ENCODE data around the gene TRAPPC2L. TPM values are rescaled to one million over a fixed set of nuclear protein-coding genes. Genes with fewer than 3 reads are reported as not detected.

Gene TRAPPC2L
- total RNA-seq, 5 donors from 2014 or later (not counting 1 experiment from before 2014, with no cell fraction given), result 45.6 to 61.1 (median 57.5) TPM

GRCh38 chr16:88855176-88855575 lies 1.8 kb upstream of the TRAPPC2L start:
- CTCF ChIA-PET, result no interaction called here

GRCh38 chr16:88855736-88856121 lies 1.2 kb upstream of the TRAPPC2L start:
- POLR2A ChIA-PET, result no interaction called here
- ATAC-seq (replicated peaks in 1 of 4) (no peak), DNase-seq (peak in 1 of 35 experiments; percentile 23)
- Histone ChIP-seq H3K27me3 (replicated peaks in 1 of 2; ENCODE audit: control insufficient read depth in 2 of 2, extremely low read depth in 1 of 2, insufficient read depth in 2 of 2, low read length in 1 of 2) (no peaks in the 10 kb centered on the region), H3K27ac (ENCODE audit: low read length) (peak overlapping the region; percentile 47), H3K9me3 (no peaks in the 10 kb centered on the region), H3K4me1 (ENCODE audit: control insufficient read depth in 1 of 2, extremely low read depth in 1 of 2, insufficient read depth in 2 of 2, low read length in 2 of 2) (peaks cover 12 to 38% of the 10 kb centered on the region in 2 experiments), H3K4me3 (ENCODE audit: control insufficient read depth in 1 of 2, extremely low read depth in 1 of 2, low read length in 1 of 2) (no peak overlapping the region), H3K36me3 (ENCODE audit: control insufficient read depth in 2 of 2, extremely low read depth in 1 of 2, insufficient read depth in 1 of 2, low read length in 1 of 2) (peaks cover 0 to 23% of the 10 kb centered on the region in 2 donors)
- Mint-ChIP-seq H3K4me3 (peak overlapping the region; percentile 71 to 97 (median 76)), H3K36me3 (peaks cover 4% of the 10 kb centered on the region), H3K27me3 (no peaks in the 10 kb centered on the region), H3K27ac (peak overlapping the region; percentile 66 to 67), H3K4me1 (peaks cover 36 to 39% (median 38%) of the 10 kb centered on the region in 3 donors), H3K9me3 (no peaks in the 10 kb centered on the region)
- WGBS (ENCODE audit: insufficient coverage), result 96% methylated on average over 13 of the region's 13 CpGs
- CTCF ChIA-PET, result no interaction called here

More at GRCh38 chr16:88855176-88855575, 1.8 kb upstream of the TRAPPC2L start:
- Mint-ChIP-seq H3K4me1 (peaks cover 36 to 39% (median 38%) of the 10 kb centered on the region in 3 donors), H3K4me3 (peak overlapping the region; percentile 56 to 97 (median 81)), H3K27ac (peak overlapping the region; percentile 66 to 82), H3K27me3 (no peaks in the 10 kb centered on the region), H3K9me3 (no peaks in the 10 kb centered on the region), H3K36me3 (peaks cover 3% of the 10 kb centered on the region)
- DNase-seq (no peak), ATAC-seq (replicated peaks in 1 of 4) (no peak)
- POLR2A ChIA-PET, result no interaction called here
- no peaks in the 10 kb centered on the region for H3K27me3 ChIP-seq (replicated peaks in 1 of 2; ENCODE audit: control insufficient read depth in 2 of 2, extremely low read depth in 1 of 2, insufficient read depth in 2 of 2, low read length in 1 of 2)
- H3K4me1 ChIP-seq (ENCODE audit: control insufficient read depth in 1 of 2, extremely low read depth in 1 of 2, insufficient read depth in 2 of 2, low read length in 2 of 2), result peaks cover 12 to 38% of the 10 kb centered on the region in 2 experiments
- H3K4me3 ChIP-seq (ENCODE audit: control insufficient read depth in 1 of 2, extremely low read depth in 1 of 2, low read length in 1 of 2), result no peak overlapping the region
- WGBS (ENCODE audit: insufficient coverage), result 93% methylated on average over 3 of the region's 8 CpGs
- H3K36me3 ChIP-seq (ENCODE audit: control insufficient read depth in 2 of 2, extremely low read depth in 1 of 2, insufficient read depth in 1 of 2, low read length in 1 of 2), result peaks cover 0 to 17% of the 10 kb centered on the region in 2 donors
- peak overlapping the region; percentile 12 for H3K27ac ChIP-seq (ENCODE audit: low read length)
- H3K9me3 ChIP-seq, result no peaks in the 10 kb centered on the region

GRCh38 chr16:88856122-88856827 lies 652 bp upstream of the TRAPPC2L start:
- peak overlapping the region; percentile 47 for H3K27ac ChIP-seq (ENCODE audit: low read length)
- no peaks in the 10 kb centered on the region for H3K9me3 ChIP-seq
- H3K4me1 Mint-ChIP-seq, result peaks cover 36 to 39% (median 38%) of the 10 kb centered on the region in 3 donors
- H3K36me3 Mint-ChIP-seq, result peaks cover 8% of the 10 kb centered on the region
- CTCF ChIA-PET, result no interaction called here
- peak overlapping the region in 1 of 2 donors; percentile 36 for H3K4me3 ChIP-seq (ENCODE audit: control insufficient read depth in 1 of 2, extremely low read depth in 1 of 2, low read length in 1 of 2)
- H3K36me3 ChIP-seq (ENCODE audit: control insufficient read depth in 2 of 2, extremely low read depth in 1 of 2, insufficient read depth in 1 of 2, low read length in 1 of 2), result peaks cover 2 to 28% of the 10 kb centered on the region in 2 donors
- 48% methylated on average over 20 of the region's 53 CpGs for WGBS (ENCODE audit: insufficient coverage)
- peak overlapping the region; percentile 44 to 67 for H3K27ac Mint-ChIP-seq
- H3K9me3 Mint-ChIP-seq, result no peaks in the 10 kb centered on the region
- no peaks in the 10 kb centered on the region for H3K27me3 Mint-ChIP-seq
- POLR2A ChIA-PET, result no interaction called here
- H3K4me3 Mint-ChIP-seq, result peak overlapping the region; percentile 71 to 97 (median 95)
- no peaks in the 10 kb centered on the region for H3K27me3 ChIP-seq (replicated peaks in 1 of 2; ENCODE audit: control insufficient read depth in 2 of 2, extremely low read depth in 1 of 2, insufficient read depth in 2 of 2, low read length in 1 of 2)
- peaks cover 12 to 38% of the 10 kb centered on the region in 2 experiments for H3K4me1 ChIP-seq (ENCODE audit: control insufficient read depth in 1 of 2, extremely low read depth in 1 of 2, insufficient read depth in 2 of 2, low read length in 2 of 2)
- DNase-seq (peak in 13 of 35 experiments; percentile 5 to 36 (median 10)), ATAC-seq (replicated peaks in 1 of 4) (peak; percentile 43 to 58 (median 50))

- Mint-ChIP-seq H3K27ac (peak overlapping the region; percentile 90 to 97), H3K4me3 (peak overlapping the region; percentile 95 to 97 (median 97)), H3K9me3 (no peaks in the 10 kb centered on the region), H3K27me3 (no peaks in the 10 kb centered on the region), H3K4me1 (peaks cover 31 to 37% (median 34%) of the 10 kb centered on the region in 3 donors), H3K36me3 (peaks cover 14% of the 10 kb centered on the region)
- peak; percentile 46 to 82 (median 67) for DNase-seq
- no peaks in the 10 kb centered on the region for H3K27me3 ChIP-seq (replicated peaks in 1 of 2; ENCODE audit: control insufficient read depth in 2 of 2, extremely low read depth in 1 of 2, insufficient read depth in 2 of 2, low read length in 1 of 2)
- peaks cover 12 to 38% of the 10 kb centered on the region in 2 experiments for H3K4me1 ChIP-seq (ENCODE audit: control insufficient read depth in 1 of 2, extremely low read depth in 1 of 2, insufficient read depth in 2 of 2, low read length in 2 of 2)
- peaks cover 4 to 43% of the 10 kb centered on the region in 2 donors for H3K36me3 ChIP-seq (ENCODE audit: control insufficient read depth in 2 of 2, extremely low read depth in 1 of 2, insufficient read depth in 1 of 2, low read length in 1 of 2)
- H3K9me3 ChIP-seq, result no peaks in the 10 kb centered on the region
- CTCF ChIA-PET, result interaction anchor here in 1 of 2 donors (0.6 to 1.3 kb wide), 8 partner anchors 8 to 356 kb away, joined by 3 to 6 read pairs (median 4); partner anchors contain the start of gene ZC3H18
- peak overlapping the region; percentile 68 for H3K27ac ChIP-seq (ENCODE audit: low read length)
- peak overlapping the region; percentile 98 to 100 for H3K4me3 ChIP-seq (ENCODE audit: control insufficient read depth in 1 of 2, extremely low read depth in 1 of 2, low read length in 1 of 2)
- peak; percentile 51 to 56 (median 54) for ATAC-seq (replicated peaks in 1 of 4)
- POLR2A ChIA-PET, result interaction anchor here in 1 of 2 donors (0.5 to 1.0 kb wide), 2 partner anchors 47 to 60 kb away, joined by 3 read pairs; no protein-coding TSS in a partner anchor
- 13% methylated on average over 10 of the region's 12 CpGs for WGBS (ENCODE audit: insufficient coverage)
These were observed 907 bp downstream of the TRAPPC2L start for GRCh38 chr16:88857728-88858339.

- no peak overlapping the region for H3K27ac Mint-ChIP-seq
- H3K9me3 Mint-ChIP-seq, result no peaks in the 10 kb centered on the region
- peaks cover 14% of the 10 kb centered on the region for H3K36me3 Mint-ChIP-seq
- ATAC-seq (replicated peaks in 1 of 4) (no peak), DNase-seq (no peak)
- Histone ChIP-seq H3K27ac (ENCODE audit: low read length) (no peak overlapping the region), H3K4me3 (ENCODE audit: control insufficient read depth in 1 of 2, extremely low read depth in 1 of 2, low read length in 1 of 2) (no peak overlapping the region), H3K9me3 (no peaks in the 10 kb centered on the region), H3K4me1 (ENCODE audit: control insufficient read depth in 1 of 2, extremely low read depth in 1 of 2, insufficient read depth in 2 of 2, low read length in 2 of 2) (peaks cover 12 to 34% of the 10 kb centered on the region in 2 experiments), H3K27me3 (replicated peaks in 1 of 2; ENCODE audit: control insufficient read depth in 2 of 2, extremely low read depth in 1 of 2, insufficient read depth in 2 of 2, low read length in 1 of 2) (no peaks in the 10 kb centered on the region), H3K36me3 (ENCODE audit: control insufficient read depth in 2 of 2, extremely low read depth in 1 of 2, insufficient read depth in 1 of 2, low read length in 1 of 2) (peaks cover 4 to 43% of the 10 kb centered on the region in 2 donors)
- 95% methylated on average over 13 of the region's 20 CpGs for WGBS (ENCODE audit: insufficient coverage)
- peaks cover 31 to 34% (median 31%) of the 10 kb centered on the region in 3 donors for H3K4me1 Mint-ChIP-seq
- H3K4me3 Mint-ChIP-seq, result peak overlapping the region in 2 of 3 donors; percentile 5 to 13
- ChIA-PET CTCF (no interaction called here), POLR2A (no interaction called here)
- no peaks in the 10 kb centered on the region for H3K27me3 Mint-ChIP-seq
These were observed 2.6 kb downstream of the TRAPPC2L start for GRCh38 chr16:88859381-88860091.

GRCh38 chr16:88861359-88861758 lies 4.4 kb downstream of the TRAPPC2L start:
- Mint-ChIP-seq H3K27ac (no peak overlapping the region), H3K9me3 (no peaks in the 10 kb centered on the region), H3K4me1 (peaks cover 16 to 19% (median 17%) of the 10 kb centered on the region in 3 donors), H3K27me3 (no peaks in the 10 kb centered on the region), H3K36me3 (peaks cover 14% of the 10 kb centered on the region), H3K4me3 (no peak overlapping the region)
- Histone ChIP-seq H3K27me3 (replicated peaks in 1 of 2; ENCODE audit: control insufficient read depth in 2 of 2, extremely low read depth in 1 of 2, insufficient read depth in 2 of 2, low read length in 1 of 2) (peaks cover 0 to 2% of the 10 kb centered on the region in 2 experiments), H3K27ac (ENCODE audit: low read length) (no peak overlapping the region), H3K36me3 (ENCODE audit: control insufficient read depth in 2 of 2, extremely low read depth in 1 of 2, insufficient read depth in 1 of 2, low read length in 1 of 2) (peaks cover 4 to 43% of the 10 kb centered on the region in 2 donors), H3K4me3 (ENCODE audit: control insufficient read depth in 1 of 2, extremely low read depth in 1 of 2, low read length in 1 of 2) (no peak overlapping the region), H3K9me3 (no peaks in the 10 kb centered on the region), H3K4me1 (ENCODE audit: control insufficient read depth in 1 of 2, extremely low read depth in 1 of 2, insufficient read depth in 2 of 2, low read length in 2 of 2) (peaks cover 7 to 16% of the 10 kb centered on the region in 2 experiments)
- 97% methylated on average over 19 of the region's 19 CpGs for WGBS (ENCODE audit: insufficient coverage)
- ATAC-seq (replicated peaks in 1 of 4) (no peak), DNase-seq (no peak)
- ChIA-PET CTCF (no interaction called here), POLR2A (no interaction called here)

All from T-cell (primary cell).